SK-N-SH treated with all-trans-retinoic acid at 6 μM for 48 hours (cell line): ENCODE results near the gene CXCL13.

Source experiments
- ATAC-seq: fragments of 200-7000 bp; cut with Tn5 transposase; 3 replicates; pipeline ENCODE4 v1.9.1; 2020; ENCODE audit warnings: mild to moderate bottlenecking, moderate library complexity
- ARNTL ChIP-seq: fragments of 450-650 bp; formaldehyde crosslinking; IDR thresholded peaks from 2 replicates; pipeline ENCODE4 v1.5.0; 2020; ENCODE audit warnings: low read depth, mild to moderate bottlenecking, moderate library complexity, borderline replicate concordance
- BACH2 ChIP-seq: fragments of 250-450 bp; sonication (Bioruptor Pico); IDR thresholded peaks from 2 replicates; pipeline ENCODE4 v1.9.0; 2021; ENCODE audit warnings: mild to moderate bottlenecking, borderline replicate concordance
- CREB5 ChIP-seq: fragments of 250-450 bp; sonication (Bioruptor Pico); IDR thresholded peaks from 2 replicates; pipeline ENCODE4 v1.5.1; 2020; ENCODE audit warnings: low read depth, mild to moderate bottlenecking, moderate library complexity
- CSDC2 ChIP-seq: fragments of 250-450 bp; sonication (Bioruptor Pico); IDR thresholded peaks from 2 replicates; pipeline ENCODE4 v1.5.0; 2020; ENCODE audit warnings: mild to moderate bottlenecking, moderate library complexity
- ESRRG ChIP-seq: fragments of 250-450 bp; sonication (Bioruptor Pico); IDR thresholded peaks from 2 replicates; pipeline ENCODE4 v1.6.1; 2021; ENCODE audit warnings: mild to moderate bottlenecking
- ISL1 ChIP-seq: fragments of 250-450 bp; sonication (Bioruptor Pico); IDR thresholded peaks from 2 replicates; pipeline ENCODE4 v2.1.2; 2022; ENCODE audit warnings: mild to moderate bottlenecking, moderate library complexity
- OSR1 ChIP-seq: fragments of 250-450 bp; sonication (Bioruptor Pico); IDR thresholded peaks from 2 replicates; pipeline ENCODE4 v1.8.0; 2022; ENCODE audit warnings: moderate library complexity, mild to moderate bottlenecking, inconsistent platforms
- PATZ1 ChIP-seq: fragments of 250-450 bp; sonication (Bioruptor Pico); IDR thresholded peaks from 2 replicates; pipeline ENCODE4 v1.8.0; 2020; ENCODE audit warnings: mild to moderate bottlenecking, moderate library complexity, borderline replicate concordance
- PPARA ChIP-seq: fragments of 250-450 bp; sonication (Bioruptor Pico); IDR thresholded peaks from 2 replicates; pipeline ENCODE4 v1.5.0; 2020; ENCODE audit warnings: mild to moderate bottlenecking, borderline replicate concordance
- RARB ChIP-seq: fragments of 250-450 bp; sonication (Bioruptor Pico); IDR thresholded peaks from 2 replicates; pipeline ENCODE4 v1.8.0; 2021; ENCODE audit warnings: mild to moderate bottlenecking, moderate library complexity
- SNAI2 ChIP-seq: fragments of 250-450 bp; sonication (Bioruptor Pico); IDR thresholded peaks from 2 replicates; pipeline ENCODE4 v1.5.0; 2020; ENCODE audit warnings: mild to moderate bottlenecking, moderate library complexity
- TOX ChIP-seq: fragments of 250-450 bp; sonication (Bioruptor Pico); IDR thresholded peaks from 2 replicates; pipeline ENCODE4 v1.8.0; 2021; ENCODE audit warnings: mild to moderate bottlenecking, moderate library complexity, borderline replicate concordance
- TSHZ2 ChIP-seq: fragments of 250-450 bp; sonication (Bioruptor Pico); IDR thresholded peaks from 2 replicates; pipeline ENCODE4 v1.5.0; 2020; ENCODE audit warnings: mild to moderate bottlenecking, moderate library complexity
- ZC3H10 ChIP-seq: fragments of 250-450 bp; sonication (Bioruptor Pico); IDR thresholded peaks from 2 replicates; pipeline ENCODE4 v1.5.1; 2021; ENCODE audit warnings: mild to moderate bottlenecking, moderate library complexity
- ZFP30 ChIP-seq: fragments of 450-650 bp; formaldehyde crosslinking; IDR thresholded peaks from 2 replicates; pipeline ENCODE4 v1.5.0; 2022; ENCODE audit warnings: mild to moderate bottlenecking, moderate library complexity
- ZNF565 ChIP-seq: fragments of 450-650 bp; formaldehyde crosslinking; conservative IDR thresholded peaks from 2 replicates; pipeline ENCODE4 v1.5.0; 2020; ENCODE audit warnings: low read depth, mild to moderate bottlenecking, moderate library complexity
- ZNF70 ChIP-seq: fragments of 450-650 bp; formaldehyde crosslinking; IDR thresholded peaks from 2 replicates; pipeline ENCODE4 v1.5.0; 2020; ENCODE audit warnings: mild to moderate bottlenecking, moderate library complexity
- ZNF8 ChIP-seq: fragments of 450-650 bp; formaldehyde crosslinking; IDR thresholded peaks from 2 replicates; pipeline ENCODE4 v1.5.0; 2020; ENCODE audit warnings: mild to moderate bottlenecking, moderate library complexity
- TF ChIP-seq, protein P1 (sequence below): fragments of 250-450 bp; sonication (Bioruptor Pico); IDR thresholded peaks from 2 replicates; pipeline ENCODE4 v1.8.0; 2021; ENCODE audit warnings: low read depth, mild to moderate bottlenecking, moderate library complexity, borderline replicate concordance
- TF ChIP-seq, protein P2 (sequence below): fragments of 250-450 bp; sonication (Bioruptor Pico); IDR thresholded peaks from 2 replicates; pipeline ENCODE4 v1.5.1; 2021; ENCODE audit warnings: mild to moderate bottlenecking, moderate library complexity

Gene CXCL13

GRCh38 chr4:77623091-77623490, 17.5 kb downstream of the CXCL13 start (continued):
- TF ChIP-seq, protein P1, sequence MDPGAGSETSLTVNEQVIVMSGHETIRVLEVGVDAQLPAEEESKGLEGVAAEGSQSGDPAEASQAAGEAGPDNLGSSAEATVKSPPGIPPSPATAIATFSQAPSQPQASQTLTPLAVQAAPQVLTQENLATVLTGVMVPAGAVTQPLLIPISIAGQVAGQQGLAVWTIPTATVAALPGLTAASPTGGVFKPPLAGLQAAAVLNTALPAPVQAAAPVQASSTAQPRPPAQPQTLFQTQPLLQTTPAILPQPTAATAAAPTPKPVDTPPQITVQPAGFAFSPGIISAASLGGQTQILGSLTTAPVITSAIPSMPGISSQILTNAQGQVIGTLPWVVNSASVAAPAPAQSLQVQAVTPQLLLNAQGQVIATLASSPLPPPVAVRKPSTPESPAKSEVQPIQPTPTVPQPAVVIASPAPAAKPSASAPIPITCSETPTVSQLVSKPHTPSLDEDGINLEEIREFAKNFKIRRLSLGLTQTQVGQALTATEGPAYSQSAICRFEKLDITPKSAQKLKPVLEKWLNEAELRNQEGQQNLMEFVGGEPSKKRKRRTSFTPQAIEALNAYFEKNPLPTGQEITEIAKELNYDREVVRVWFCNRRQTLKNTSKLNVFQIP (CRISPR knock-in tag): no peak
- TF ChIP-seq PPARA (CRISPR knock-in tag): no peak
- TF ChIP-seq CSDC2: no peak

GRCh38 chr4:77624213-77624612, 18.6 kb downstream of the CXCL13 start:
- TF ChIP-seq PPARA (CRISPR knock-in tag) (no peak), ZC3H10 (CRISPR knock-in tag) (no peak), OSR1 (CRISPR knock-in tag) (no peak), ZNF565 (CRISPR knock-in tag) (no peak), ARNTL (CRISPR knock-in tag) (no peak), BACH2 (CRISPR knock-in tag) (no peak), SNAI2 (no peak), TOX (CRISPR knock-in tag) (no peak), ISL1 (CRISPR knock-in tag) (no peak), ZNF70 (no peak), PATZ1 (CRISPR knock-in tag) (no peak), TSHZ2 (CRISPR knock-in tag) (no peak), ESRRG (CRISPR knock-in tag) (no peak), ZNF8 (CRISPR knock-in tag) (no peak)
- TF ChIP-seq, protein P1 (CRISPR knock-in tag): no peak
- ATAC-seq: no peak

DNA sequence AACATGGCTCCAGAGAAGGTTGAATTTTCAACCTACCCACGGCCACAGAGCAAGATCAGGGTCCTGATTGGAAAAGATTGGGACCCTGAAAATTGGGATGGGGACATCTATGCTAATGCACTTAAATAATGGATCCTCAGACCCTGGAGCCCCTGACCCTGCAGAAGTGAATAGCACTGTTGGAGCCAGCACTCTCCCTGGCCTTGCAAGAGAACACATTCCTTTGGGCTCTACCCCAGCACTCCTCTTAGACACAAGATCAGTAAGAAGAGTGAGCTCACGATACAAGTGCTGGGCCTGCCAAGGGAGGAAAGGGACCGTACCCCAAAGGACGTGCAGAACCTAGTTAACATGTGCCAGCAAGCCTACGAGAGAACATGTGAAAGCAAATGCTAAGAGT, 19.9 kb downstream of the CXCL13 start:
- TF ChIP-seq ESRRG (CRISPR knock-in tag) (no peak), CREB5 (no peak), ZFP30 (CRISPR knock-in tag) (no peak)
- no peak for ATAC-seq

GRCh38 chr4:77629885-77630284, 24.3 kb downstream of the CXCL13 start:
- no peak for ATAC-seq
- TF ChIP-seq CREB5: no peak
- TF ChIP-seq PATZ1 (CRISPR knock-in tag): no peak
- no peak for TF ChIP-seq RARB (CRISPR knock-in tag)
- TF ChIP-seq ZNF565 (CRISPR knock-in tag): no peak
- no peak for TF ChIP-seq ZNF8 (CRISPR knock-in tag)
- no peak for TF ChIP-seq ISL1 (CRISPR knock-in tag)
- no peak for TF ChIP-seq OSR1 (CRISPR knock-in tag)
- TF ChIP-seq, protein P2, sequence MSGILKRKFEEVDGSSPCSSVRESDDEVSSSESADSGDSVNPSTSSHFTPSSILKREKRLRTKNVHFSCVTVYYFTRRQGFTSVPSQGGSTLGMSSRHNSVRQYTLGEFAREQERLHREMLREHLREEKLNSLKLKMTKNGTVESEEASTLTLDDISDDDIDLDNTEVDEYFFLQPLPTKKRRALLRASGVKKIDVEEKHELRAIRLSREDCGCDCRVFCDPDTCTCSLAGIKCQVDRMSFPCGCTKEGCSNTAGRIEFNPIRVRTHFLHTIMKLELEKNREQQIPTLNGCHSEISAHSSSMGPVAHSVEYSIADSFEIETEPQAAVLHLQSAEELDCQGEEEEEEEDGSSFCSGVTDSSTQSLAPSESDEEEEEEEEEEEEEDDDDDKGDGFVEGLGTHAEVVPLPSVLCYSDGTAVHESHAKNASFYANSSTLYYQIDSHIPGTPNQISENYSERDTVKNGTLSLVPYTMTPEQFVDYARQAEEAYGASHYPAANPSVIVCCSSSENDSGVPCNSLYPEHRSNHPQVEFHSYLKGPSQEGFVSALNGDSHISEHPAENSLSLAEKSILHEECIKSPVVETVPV (CRISPR knock-in tag): no peak
- TF ChIP-seq ZFP30 (CRISPR knock-in tag): no peak
- no peak for TF ChIP-seq SNAI2
- no peak for TF ChIP-seq ARNTL (CRISPR knock-in tag)
